ENCODE measurements around the gene UXT.

DNA sequence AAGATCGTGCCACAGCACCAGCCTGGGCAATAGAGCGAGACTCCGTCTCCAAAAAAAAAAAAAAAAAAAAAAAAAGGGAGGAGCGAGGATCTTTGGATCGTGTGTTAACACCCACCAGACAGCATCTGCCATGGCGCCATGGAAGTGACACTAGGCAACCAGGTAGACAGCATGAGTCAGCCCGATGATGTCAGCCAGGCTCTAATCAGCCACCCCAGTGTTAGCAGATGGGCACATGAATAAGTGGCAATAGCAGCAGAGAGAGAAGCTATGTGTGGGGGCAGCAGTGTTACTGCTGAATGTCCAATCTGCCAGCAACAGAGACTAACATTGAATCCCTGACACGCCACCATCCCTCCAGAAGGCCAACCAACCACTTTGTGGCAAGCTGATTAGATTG, 45.9 kb downstream of the UXT start:
- no peak for TF ChIP-seq SUZ12 (IDR thresholded peaks at IDR 0.05; ENCODE audit: extremely low read depth, insufficient read depth, insufficient read length)
- no peak for TF ChIP-seq ZNF274 (IDR thresholded peaks at IDR 0.05; ENCODE audit: low read depth, low read length)
- TF ChIP-seq YY1 (IDR thresholded peaks at IDR 0.05; ENCODE audit: insufficient read depth, insufficient read length) = no peak

Measured in NT2/D1 (cell line).